Fibroblast of skin of left biceps (primary cell): ENCODE results near the gene GRM8.

ENCODE experiments used
- DNase-seq, 2 experiments: peaks; one replicate each; pipeline ENCODE4 v3.0.0-alpha.2; 2013; ENCODE audit warnings: low read depth in 2 of 2

GRM8 gene

DNA sequence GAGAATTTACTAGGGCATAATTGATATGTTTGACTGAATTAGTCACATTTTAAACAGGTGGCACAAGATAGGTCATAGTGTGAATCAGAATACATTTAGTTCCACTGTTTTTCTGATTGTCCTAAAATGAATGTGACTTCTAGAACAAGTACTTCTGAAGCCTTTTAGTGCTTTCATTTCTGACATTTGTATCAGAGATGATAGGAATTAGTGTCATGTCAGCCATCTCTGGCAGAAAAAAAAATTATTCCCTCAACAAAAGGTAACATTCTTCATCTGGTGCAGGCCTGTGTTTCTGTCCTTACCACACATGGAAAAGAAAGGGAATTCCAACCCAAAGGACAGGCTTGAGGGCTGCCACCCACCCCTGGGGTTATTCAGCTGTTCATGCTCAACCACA lies 21.3 kb downstream of the GRM8 start:
- no peak for DNase-seq

DNA sequence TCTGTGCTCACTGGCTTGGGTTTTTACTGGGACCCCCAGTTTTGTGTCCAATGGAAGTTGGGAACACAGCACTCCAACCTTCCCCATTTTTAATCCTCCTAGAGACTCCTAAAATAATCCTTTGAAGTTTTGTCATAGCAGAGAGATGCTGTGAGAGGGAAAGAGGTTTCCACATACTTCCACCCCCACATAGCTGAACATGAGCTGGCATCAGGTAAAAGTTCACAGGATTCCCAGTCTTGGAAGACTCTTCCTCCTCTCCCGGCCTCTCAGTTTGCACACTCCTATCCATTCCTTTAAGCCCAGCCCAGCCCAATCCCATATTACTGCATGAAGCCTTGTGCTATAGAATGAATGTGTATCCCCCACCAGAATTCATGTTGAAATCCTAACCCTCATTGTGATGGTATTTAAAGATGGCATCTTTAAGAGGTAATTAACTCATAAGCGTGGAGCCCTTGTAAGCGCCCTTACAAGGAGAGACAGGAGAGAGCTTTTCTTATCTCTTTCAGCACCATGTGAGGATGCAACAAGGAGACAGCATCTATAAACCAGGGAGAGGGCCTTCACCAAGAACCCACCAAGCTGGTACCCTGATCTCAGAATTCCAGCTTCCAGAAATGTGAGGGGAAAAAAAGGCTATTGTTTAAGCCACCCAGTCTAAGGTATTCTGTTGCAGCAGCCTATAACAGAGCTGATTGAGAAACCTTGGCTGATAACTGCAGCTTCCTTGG lies 22.4 kb downstream of the GRM8 start:
- DNase-seq: no peak

DNA sequence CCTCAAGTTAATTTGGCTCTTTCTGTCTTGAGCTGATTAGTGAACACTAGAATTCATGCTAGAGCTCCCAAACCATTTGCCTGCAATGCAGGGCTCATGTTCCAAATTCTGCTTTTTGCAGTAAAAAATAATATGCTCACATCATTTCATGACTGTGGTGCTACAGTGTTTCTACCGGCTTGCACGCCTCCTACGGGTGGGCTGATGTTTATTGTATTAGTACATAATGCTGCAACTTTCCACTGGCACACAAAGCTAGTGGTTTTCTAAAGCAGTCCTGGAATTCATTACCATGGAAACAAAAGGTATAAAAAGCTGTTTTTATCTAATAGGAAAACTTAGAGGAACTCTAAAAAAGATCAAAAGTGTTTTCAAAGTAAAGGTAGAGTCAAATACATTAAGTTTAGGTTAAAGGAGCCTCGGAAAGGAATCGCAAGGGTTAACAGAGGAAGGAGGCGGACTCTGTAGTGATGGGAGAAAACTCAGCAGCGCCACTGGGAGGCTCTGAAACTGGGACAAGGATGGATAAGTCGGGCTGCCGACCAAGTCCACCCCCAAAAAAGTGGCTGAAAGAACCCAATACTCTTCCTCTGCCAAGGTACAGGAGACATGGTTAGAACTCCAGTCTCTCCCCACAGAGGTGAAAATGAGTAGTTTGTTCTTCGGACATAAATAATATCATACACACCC lies 25.9 kb downstream of the GRM8 start:
- DNase-seq: no peak

GRCh38 chr7:127221731-127222130 lies 31.0 kb downstream of the GRM8 start:
- DNase-seq: no peak

GRCh38 chr7:127214956-127215718 lies 37.6 kb downstream of the GRM8 start:
- DNase-seq: no peak

- no peak for DNase-seq
Measured at GRCh38 chr7:127209886-127210285, 42.9 kb downstream of the GRM8 start.

DNA sequence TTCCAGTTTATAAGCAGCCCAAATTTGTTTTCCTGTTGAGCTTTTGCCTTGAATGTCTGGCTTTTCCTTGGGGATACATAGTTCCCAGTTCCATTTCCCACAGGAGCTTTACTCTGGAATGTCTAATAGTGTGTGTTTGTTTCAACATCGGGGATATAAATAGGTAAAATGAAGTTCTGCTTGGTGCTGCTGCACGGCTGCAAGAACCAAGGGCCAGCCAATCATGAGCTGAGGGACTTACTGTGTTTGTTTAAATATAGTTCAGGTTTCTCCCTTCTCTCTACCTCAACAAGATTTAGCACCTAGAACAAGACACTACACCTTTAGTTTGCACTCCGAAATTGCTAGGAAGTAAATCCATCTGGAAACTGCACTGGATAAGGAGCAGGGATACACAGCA lies 43.9 kb downstream of the GRM8 start:
- no peak for DNase-seq

GRCh38 chr7:127208351-127208750 lies 44.4 kb downstream of the GRM8 start:
- DNase-seq: no peak

GRCh38 chr7:127207806-127208205 lies 44.9 kb downstream of the GRM8 start:
- DNase-seq: no peak

DNA sequence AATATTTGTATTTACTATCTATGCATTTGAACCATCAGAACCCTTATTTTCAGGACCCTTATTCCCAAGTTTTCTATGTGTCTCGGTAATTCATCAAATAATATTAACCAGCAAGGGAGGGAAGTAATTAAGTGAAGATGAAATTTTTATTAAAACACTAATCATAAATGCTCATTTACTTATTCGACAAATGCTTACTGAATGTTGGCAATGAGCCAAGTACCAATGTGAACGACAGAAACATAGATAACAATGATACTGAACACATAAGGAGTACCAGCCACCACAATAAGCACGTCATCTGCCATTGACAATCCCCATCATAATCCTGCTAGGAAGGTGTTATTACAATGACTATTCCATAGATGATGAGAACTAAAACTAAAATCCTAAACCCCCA lies 45.5 kb downstream of the GRM8 start:
- no peak for DNase-seq

DNA sequence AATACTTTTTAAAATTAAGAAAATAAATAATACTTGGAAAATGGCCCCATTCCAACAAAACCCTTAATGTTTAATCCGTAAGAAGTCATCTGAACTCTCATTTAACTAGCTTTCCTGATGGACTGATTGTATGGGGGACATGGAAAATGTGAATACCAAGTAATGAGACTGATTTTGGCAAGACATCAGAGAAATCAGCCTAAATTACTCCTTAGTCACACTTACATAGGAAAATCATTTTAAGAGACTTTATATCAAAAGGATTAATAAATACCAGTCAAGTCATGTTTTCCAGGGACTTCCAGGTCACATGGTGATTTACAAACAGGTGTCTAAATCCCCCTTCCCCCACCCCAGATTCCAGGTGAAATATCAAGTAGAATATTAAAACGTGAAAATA lies 58.2 kb downstream of the GRM8 start:
- no peak for DNase-seq

DNA sequence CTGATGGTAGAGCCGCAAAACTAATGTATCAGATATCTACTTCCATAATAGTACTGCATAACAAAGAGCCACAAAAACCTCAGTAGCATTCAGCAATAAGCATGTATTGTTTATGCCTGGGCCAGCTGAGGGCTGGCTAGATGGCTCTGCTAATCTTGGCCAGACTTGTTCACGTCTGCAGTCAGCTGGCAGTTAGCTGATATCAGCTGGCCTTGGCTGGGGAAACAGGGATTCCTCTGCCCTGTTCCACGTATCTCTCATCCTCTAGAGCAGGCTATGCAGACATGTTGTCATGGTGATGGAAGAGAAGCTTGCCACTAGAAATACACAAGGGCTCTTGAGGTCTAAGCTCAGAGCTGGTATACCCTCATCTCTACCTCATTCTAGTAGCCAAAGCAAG lies 62.9 kb downstream of the GRM8 start:
- no peak for DNase-seq

DNA sequence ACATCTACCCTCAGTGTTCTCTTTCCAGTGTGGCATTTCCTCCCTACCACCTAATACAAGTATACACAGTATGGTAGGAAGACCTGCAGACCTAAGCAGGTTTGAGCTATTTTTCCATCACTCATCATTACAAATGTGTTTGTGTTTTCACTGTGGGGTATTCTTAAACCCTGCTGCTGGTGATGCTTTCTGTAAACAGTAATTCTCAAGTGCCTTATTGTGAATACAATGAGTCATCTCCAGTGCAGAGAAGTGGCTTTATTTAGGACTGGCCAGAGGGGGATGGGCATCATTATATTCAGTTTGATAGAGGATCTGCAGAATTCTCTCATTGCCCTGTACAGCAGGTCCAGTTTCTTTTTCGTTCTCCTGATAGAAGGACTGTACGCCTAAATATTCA lies 63.7 kb downstream of the GRM8 start:
- no peak for DNase-seq

DNA sequence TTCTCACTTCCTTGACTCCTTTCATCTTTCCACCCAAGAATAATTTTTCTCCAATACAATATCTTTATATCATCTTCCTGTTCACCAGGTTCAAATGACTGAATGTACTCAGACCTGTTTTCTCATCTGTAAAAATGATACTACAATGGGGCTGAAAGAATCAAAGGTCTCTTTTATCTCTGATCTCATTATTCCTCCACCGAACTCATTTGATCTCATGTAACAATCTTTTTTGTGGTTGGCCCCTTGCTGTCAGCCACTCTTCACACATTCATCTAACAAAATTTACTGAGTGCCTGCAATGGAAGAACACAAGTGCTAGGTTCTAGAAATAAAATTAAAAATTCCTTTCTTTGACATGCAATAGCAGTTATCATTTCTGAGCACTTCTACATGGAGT lies 65.0 kb downstream of the GRM8 start:
- DNase-seq: no peak

DNA sequence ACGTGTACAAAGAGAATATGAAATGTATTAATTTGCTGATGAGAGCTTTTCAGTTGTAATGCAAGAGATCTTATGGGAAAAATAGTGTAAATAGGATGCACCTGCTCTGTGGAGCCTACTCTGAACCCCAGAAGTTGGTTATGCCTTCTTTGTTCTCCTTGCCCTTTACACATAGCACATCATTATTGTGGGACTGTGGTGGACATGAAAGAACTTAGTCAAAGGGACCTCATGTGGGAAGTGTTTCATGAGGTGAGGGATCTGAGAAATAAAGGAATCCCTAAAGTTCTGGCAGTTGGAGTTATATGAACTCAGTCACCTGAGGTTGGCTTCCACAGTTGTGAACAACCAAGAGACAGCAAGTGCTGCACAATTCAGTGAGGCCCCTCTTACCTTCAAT lies 66.1 kb downstream of the GRM8 start:
- no peak for DNase-seq

DNA sequence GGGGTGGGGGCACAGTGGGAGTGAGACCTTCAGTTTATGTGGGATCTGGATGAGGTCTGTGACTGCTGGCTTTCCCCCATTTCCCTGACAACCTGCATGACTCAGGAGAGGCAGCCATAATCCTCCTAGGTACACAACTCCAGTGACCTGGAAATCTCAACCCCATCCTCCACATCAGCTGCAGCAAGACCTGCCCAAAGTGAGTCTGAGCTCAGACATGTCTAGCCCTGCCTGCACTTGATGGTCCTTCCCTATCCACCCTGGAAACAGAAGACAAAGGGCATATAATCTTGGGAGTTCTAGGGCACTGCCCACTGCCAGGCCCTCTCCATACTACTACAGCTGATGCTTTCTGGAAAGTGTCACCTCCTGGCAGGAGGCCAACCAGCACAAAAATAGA lies 75.6 kb downstream of the GRM8 start:
- DNase-seq: no peak

GRCh38 chr7:127162366-127162765 lies 90.4 kb downstream of the GRM8 start:
- DNase-seq: no peak

DNA sequence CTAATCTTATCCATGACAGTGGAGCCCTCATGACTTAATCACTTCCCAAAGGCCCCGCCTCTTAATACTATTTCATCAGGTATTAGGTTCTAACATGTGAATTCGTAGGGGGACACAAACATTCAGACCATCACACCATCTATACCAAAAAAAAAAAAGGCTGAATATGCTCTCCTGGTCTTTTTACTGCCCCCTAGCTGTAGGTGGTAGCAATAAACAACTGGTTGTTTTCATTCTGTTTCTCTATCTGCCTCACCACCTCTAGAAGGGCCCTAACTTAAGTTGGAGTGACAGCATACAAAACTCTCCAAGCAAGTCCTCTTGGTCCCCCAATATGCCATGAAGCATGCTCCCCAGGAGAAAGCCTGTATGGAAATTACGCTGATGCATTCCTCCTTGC lies 94.1 kb downstream of the GRM8 start:
- no peak for DNase-seq

GRCh38 chr7:127154958-127155357 lies 97.8 kb downstream of the GRM8 start:
- DNase-seq: no peak

- DNase-seq: no peak
Measured at GRCh38 chr7:127154101-127154500, 98.6 kb downstream of the GRM8 start.

DNA sequence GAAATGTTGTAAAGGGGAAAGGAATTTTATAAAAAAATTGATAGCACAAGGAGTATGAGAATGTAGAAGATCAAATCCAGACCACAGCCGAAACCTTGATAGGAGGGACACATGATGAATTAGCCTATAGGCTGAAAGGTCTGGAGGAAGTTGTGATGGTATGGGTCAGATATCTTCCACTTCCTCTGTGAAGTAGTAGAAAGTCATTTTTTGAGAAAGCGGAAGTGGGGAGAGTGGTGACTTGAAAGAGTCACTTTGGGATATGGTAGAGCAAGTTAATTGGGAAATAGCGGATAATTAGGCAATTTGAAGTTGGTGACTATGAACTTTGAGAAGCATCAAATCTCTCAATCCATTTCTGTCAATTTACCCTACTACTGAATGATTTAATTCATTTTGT lies 99.4 kb downstream of the GRM8 start:
- DNase-seq: no peak

DNA sequence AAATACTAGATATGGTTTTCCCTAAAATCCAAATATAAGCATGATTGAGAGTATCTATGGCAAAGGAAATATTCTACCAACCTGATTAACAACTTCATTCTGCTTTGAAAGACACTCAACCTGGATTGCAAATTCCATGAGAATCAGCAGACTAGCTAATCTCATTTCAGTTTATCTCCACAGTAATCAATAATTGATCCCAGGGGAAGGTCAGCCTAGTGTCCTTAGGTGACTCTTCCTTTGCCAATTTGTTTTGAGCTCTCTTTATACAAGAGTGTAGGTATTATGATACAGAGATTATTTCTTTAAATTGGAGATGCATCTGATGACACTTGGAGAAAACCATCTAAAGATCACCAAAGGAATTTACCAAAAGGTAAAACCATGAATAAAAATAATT lies 100.3 kb downstream of the GRM8 start:
- DNase-seq: no peak

DNA sequence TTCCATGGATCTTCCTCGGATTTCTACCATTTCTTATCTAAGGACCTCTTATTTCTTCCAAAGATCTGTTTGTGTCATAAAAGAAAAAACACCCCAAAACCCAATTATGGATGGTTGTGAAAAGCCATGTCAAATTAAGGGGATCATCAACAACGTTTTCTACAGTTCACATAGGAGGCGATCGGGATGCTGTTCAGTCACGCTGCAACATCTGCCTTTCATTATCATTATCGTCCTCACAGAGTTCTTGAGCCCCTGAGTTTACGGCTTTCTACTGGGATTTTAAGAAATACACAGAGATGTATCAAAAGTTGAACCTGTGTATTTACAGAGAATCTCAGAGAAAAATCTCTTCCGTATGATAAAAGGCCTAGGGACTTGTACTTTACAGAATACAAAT lies 101.4 kb downstream of the GRM8 start:
- no peak for DNase-seq
